Activated CD8-positive, alpha-beta memory T cell treated with anti-CD3 and anti-CD28 coated beads, Interleukin-2, amount 10 ng/mL, durations not matched to agents 7 days and 5 days (primary cell): ENCODE data around the gene SMIM33. TPM values are rescaled to one million over a fixed set of nuclear protein-coding genes. Genes with fewer than 3 reads are reported as not detected.
A peak's percentile ranks its signal among the peaks of the same experiment; 100 is the strongest.
"Not testable (repeated sequence)": the region's sequence is repeated elsewhere in the genome, so short reads cannot be mapped to it uniquely, and the experiment has no call there.

ENCODE experiments used
- ATAC-seq: fragments of 150-1000 bp; cut with Tn5 transposase; one replicate; pipeline ENCODE4 v1.10.0; 2021; ENCODE audit warnings: moderate library complexity
- CTCF ChIA-PET: fragments of 350-600 bp; sonication (Branson Sonifier 250); formaldehyde crosslinking; loops from one replicate; lab custom pipeline; 2021; ENCODE audit warnings: antibody characterized with exemption; lab: Charles Lee
- DNase-seq: peaks from one replicate; pipeline ENCODE4 v3.0.0-alpha.2; 2020
- H3K27ac Mint-ChIP-seq: one replicate; pipeline ENCODE4 v1.8.0; 2021; ENCODE audit warnings: mild to moderate bottlenecking, mixed read lengths
- H3K27me3 Mint-ChIP-seq: one replicate; pipeline ENCODE4 v1.8.0; 2021; ENCODE audit warnings: mixed read lengths
- H3K36me3 Mint-ChIP-seq: one replicate; pipeline ENCODE4 v1.8.0; 2021; ENCODE audit warnings: mild to moderate bottlenecking, mixed read lengths
- H3K4me1 Mint-ChIP-seq: one replicate; pipeline ENCODE4 v1.8.0; 2021; ENCODE audit warnings: mixed read lengths
- H3K4me3 Mint-ChIP-seq: one replicate; pipeline ENCODE4 v1.8.0; 2021; ENCODE audit warnings: mild to moderate bottlenecking, moderate library complexity, mixed read lengths
- H3K9me3 Mint-ChIP-seq: one replicate; pipeline ENCODE4 v1.8.0; 2022; ENCODE audit warnings: low read depth, mixed read lengths
- total RNA-seq, 2 experiments: library from RNA; stranded (reverse); gene quantifications; one replicate each; pipeline ENCODE4 v1.2.3, GENCODE V29; 2021

The SMIM33 gene
- under 1 TPM; 0.07 to 0.26 TPM for total RNA-seq

DNA sequence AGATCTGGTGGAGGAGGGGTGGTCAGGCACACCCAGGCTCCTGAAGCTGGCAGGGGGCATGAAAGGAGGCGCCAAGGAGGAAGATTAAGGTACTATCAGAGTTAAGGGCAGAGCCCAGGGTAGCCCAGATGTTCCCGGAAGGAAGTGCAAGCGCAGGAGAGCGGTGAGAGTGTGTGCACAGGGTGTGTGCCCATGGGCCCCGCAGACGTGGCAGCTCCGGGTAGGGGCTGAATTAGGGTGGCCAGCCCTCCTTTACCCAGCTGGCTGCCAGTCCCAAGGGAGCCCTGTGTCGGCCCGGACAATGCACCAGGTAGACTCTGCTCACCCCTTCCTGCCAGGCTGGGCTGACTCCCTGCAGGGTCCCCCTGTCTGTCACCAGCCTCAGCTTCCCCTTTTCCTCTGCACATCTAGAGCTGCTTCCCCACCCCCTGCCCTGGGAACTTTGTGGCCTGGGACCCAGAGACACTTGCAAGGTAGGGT is at the start of gene SMIM33:
Gene SMIM33 (plus strand): TSS at position 184 of the 480 bp plus-strand sequence. CDS start 118 bp downstream, at position 302.
- DNase-seq, result no peak
- Mint-ChIP-seq H3K9me3 (no peaks in the 10 kb centered on the region), H3K4me3 (peak within 1 kb of the TSS; percentile 61), H3K4me1 (peaks cover 63% of the 10 kb centered on the region), H3K27me3 (no peaks in the 10 kb centered on the region), H3K36me3 (peaks cover 9% of the 10 kb centered on the region), H3K27ac (peak within 1 kb of the TSS; percentile 88)
- ATAC-seq, result peak; percentile 77
- CTCF ChIA-PET, result interaction anchor here (0.7 to 2.1 kb wide), 5 partner anchors 11 to 46 kb away, joined by 3 to 6 read pairs (median 4); partner anchors contain the start of gene DNAJC18

DNA sequence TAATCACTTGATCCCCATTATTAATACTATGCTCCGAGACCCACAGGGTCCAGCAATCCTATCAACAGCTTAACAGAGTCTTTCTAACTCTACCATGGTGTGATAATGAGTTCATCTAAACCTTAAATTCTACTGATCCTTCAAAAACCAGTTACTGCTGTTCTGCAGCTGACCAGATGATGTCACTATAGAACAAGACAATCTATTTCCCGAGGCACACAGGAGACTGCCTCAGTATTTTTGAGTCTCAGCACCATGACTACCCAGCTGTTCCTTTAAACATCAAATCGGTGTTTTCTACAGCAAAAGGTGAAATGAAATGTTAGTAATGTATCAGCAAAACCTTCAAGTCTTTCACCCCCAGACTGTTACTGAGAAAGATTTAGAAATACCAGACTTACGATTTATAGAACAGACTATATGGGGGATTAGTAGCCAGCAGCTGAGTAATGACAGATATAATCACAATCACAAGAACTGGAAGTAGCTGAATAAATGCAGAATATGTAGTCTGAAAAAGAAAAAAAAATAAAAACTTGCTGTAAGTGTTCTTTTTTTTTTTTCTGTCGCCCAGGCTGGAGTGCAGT is 48.4 kb upstream of the SMIM33 start:
- DNase-seq (peak; percentile 73), ATAC-seq (peak; percentile 92)
- Mint-ChIP-seq H3K4me1 (peaks cover 25% of the 10 kb centered on the region), H3K4me3 (no peak overlapping the region), H3K9me3 (no peaks in the 10 kb centered on the region), H3K27ac (peak overlapping the region; percentile 64), H3K36me3 (peaks cover 15% of the 10 kb centered on the region), H3K27me3 (no peaks in the 10 kb centered on the region)
- CTCF ChIA-PET, result interaction anchor here (0.6 to 11.8 kb wide), 41 partner anchors 8 to 345 kb away, joined by 3 to 423 read pairs (median 5); partner anchors contain the start of genes CXXC5, DNAJC18, MZB1 and SPATA24

DNA sequence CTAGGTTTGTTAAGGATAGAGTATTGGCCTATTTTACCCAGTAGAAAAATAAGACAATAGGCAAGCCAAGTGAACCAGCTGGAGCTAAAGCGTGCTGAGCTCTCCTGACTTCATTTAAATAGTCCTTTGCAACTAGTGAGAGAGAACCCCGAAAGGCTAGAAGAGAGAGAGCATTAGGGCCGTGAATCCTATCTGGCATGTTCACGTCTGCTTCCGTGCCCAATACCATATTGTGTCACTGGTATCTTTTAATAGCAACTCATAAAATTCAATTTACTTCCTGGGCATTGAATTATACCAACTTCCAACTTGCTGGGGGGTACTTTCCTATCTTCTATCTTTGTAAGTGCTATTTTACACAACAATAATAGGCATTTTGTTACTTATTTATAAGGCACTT is 45.3 kb upstream of the SMIM33 start:
- peaks cover 19% of the 10 kb centered on the region for H3K36me3 Mint-ChIP-seq
- no peak for ATAC-seq
- no peak overlapping the region for H3K4me3 Mint-ChIP-seq

DNA sequence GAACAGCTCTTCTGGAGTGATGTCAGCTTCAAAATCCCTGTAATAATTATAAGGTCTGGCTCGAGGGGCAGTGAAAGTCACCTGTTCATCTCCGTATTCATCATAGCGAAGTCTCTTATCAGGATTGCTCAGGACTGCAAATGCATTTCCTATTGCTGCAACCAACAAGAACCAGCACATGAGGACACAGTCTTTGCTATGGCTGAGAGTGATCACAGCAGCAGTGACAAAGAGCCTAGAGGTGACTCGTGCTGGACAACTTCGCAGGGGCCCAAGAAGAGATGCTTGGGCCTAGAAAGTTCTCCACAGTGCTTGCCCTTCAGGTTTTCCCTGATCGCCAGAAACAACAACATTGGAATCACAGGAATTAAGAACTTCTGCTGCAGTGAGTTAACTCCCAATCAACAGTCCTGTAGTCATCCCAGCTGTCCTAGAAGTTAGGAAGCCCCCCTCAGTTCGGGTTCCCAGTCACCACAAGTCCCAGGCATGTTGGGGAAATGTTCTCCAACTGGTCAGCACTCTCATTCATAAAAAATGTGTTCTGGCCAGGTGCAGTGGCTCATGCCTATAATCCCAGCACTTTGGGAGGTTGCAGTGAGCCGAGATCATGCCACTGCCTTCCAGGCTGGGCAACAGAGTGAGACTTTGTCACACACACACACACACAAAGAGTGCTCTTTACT is 44.5 kb upstream of the SMIM33 start:
- H3K9me3 Mint-ChIP-seq, result no peaks in the 10 kb centered on the region
- H3K4me3 Mint-ChIP-seq, result no peak overlapping the region
- DNase-seq (no peak), ATAC-seq (no peak)
- CTCF ChIA-PET, result interaction anchor here (2.2 to 11.8 kb wide), 4 partner anchors 10 to 149 kb away, joined by 6 to 423 read pairs (median 44); partner anchors contain the start of gene DNAJC18
- H3K27ac Mint-ChIP-seq, result no peak overlapping the region
- H3K27me3 Mint-ChIP-seq, result no peaks in the 10 kb centered on the region
- peaks cover 19% of the 10 kb centered on the region for H3K36me3 Mint-ChIP-seq
- peaks cover 11% of the 10 kb centered on the region for H3K4me1 Mint-ChIP-seq

More for the DNA sequence above, 45.3 kb upstream of the SMIM33 start:
- no peak for DNase-seq
- Mint-ChIP-seq H3K9me3 (no peaks in the 10 kb centered on the region), H3K4me1 (peaks cover 16% of the 10 kb centered on the region), H3K27me3 (no peaks in the 10 kb centered on the region), H3K27ac (no peak overlapping the region)
- CTCF ChIA-PET, result interaction anchor here (1.1 to 11.8 kb wide), 5 partner anchors 10 to 265 kb away, joined by 3 to 423 read pairs (median 9); partner anchors contain the start of gene DNAJC18

DNA sequence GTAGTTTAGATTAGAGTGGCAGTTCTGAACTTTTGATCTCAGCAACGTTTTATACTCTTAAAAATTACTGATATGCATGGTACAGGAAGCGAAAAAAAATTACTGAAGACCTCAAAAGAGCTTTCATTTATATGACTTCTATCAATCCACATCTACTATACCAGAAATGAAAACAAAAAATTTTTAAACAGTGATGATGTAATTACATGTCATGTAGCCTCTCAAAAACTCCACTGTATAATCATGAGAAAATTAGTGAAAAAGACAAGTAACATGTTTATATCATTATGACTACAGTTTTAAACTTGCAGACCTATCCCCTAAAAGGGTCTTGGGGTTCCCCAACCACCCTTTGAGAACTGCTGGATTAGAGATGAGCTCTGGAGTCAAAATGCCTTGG is 40.8 kb upstream of the SMIM33 start:
- ATAC-seq (no peak), DNase-seq (no peak)
- peaks cover 21% of the 10 kb centered on the region for H3K36me3 Mint-ChIP-seq
- H3K27me3 Mint-ChIP-seq, result no peaks in the 10 kb centered on the region
- no peak overlapping the region for H3K27ac Mint-ChIP-seq
- no peak overlapping the region for H3K4me3 Mint-ChIP-seq
- no peaks in the 10 kb centered on the region for H3K9me3 Mint-ChIP-seq
- CTCF ChIA-PET, result interaction anchor here (0.7 to 2.2 kb wide), 7 partner anchors 8 to 88 kb away, joined by 3 to 13 read pairs (median 6); partner anchors contain the start of gene DNAJC18
- H3K4me1 Mint-ChIP-seq, result peaks cover 6% of the 10 kb centered on the region

DNA sequence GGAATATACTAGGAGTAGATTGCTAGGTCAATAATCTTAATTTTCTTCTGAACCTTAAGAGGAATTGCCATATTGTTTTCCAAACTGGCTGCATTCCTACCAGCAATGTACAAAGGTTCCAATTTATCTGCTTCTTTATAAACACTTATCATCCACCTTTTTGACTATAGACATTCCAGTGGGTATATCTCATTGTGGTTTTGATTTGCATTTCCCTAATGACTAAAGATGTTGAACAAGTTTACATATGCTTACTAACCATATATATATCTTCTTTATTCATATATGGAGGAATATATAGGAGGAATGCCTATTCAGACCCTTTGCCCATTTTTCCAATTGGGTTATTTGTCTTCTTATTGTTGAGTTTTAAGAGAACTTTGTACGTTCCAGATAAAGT is 39.1 kb upstream of the SMIM33 start:
- H3K27me3 Mint-ChIP-seq, result no peaks in the 10 kb centered on the region
- ATAC-seq, result no peak
- no peak overlapping the region for H3K4me3 Mint-ChIP-seq
- no peaks in the 10 kb centered on the region for H3K9me3 Mint-ChIP-seq
- no peak for DNase-seq
- CTCF ChIA-PET, result interaction anchor here (1.1 to 8.0 kb wide), 3 partner anchors 9 to 86 kb away, joined by 3 to 78 read pairs (median 13); no protein-coding TSS in a partner anchor
- peaks cover 10% of the 10 kb centered on the region for H3K4me1 Mint-ChIP-seq
- no peak overlapping the region for H3K27ac Mint-ChIP-seq
- peaks cover 30% of the 10 kb centered on the region for H3K36me3 Mint-ChIP-seq

DNA sequence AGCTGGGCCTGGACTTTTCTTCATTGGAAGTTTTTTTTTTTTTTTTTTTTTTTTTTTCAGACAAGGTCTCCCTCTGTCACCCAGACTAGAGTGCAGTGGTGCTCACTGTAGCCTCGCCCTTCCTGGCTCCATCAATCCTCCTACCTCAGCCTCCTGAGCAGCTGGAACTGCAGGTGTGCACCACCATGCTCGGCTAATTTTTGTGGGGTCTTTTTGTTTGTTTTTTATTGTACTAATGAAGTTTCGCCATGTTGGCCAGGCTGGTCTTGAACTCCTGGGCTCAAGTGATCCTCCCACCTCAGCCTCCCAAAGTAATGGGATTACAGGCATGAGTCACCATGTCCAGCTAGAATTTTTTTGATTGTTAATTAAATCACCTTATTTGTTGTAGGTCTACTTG is 35.1 kb upstream of the SMIM33 start:
- ATAC-seq, result no peak
- Mint-ChIP-seq H3K36me3 (peaks cover 27% of the 10 kb centered on the region), H3K4me3 (no peak overlapping the region), H3K4me1 (peaks cover 37% of the 10 kb centered on the region), H3K27ac (no peak overlapping the region), H3K27me3 (no peaks in the 10 kb centered on the region), H3K9me3 (no peaks in the 10 kb centered on the region)
- DNase-seq, result no peak
- CTCF ChIA-PET, result interaction anchor here (0.8 to 8.0 kb wide), 6 partner anchors 13 to 130 kb away, joined by 3 to 78 read pairs (median 4); no protein-coding TSS in a partner anchor

DNA sequence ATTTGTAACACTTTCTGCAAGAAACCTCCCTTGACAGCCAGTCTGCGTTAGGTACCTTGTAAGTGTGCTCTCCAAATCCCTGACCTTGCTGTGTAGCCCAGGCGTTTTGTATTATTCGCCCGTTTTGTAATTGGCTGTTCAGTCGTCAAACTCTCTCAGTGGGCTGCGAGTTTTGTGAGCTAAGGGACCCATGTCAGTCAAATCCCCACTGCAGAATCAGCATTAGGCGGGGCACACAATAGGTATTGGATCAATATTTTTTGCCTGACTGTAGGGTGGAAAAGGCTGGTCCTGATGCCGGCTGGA is 32.1 kb upstream of the SMIM33 start:
- no peak for ATAC-seq
- DNase-seq, result no peak
- no peaks in the 10 kb centered on the region for H3K27me3 Mint-ChIP-seq
- H3K4me1 Mint-ChIP-seq, result peaks cover 64% of the 10 kb centered on the region
- H3K27ac Mint-ChIP-seq, result peak overlapping the region; percentile 99
- no peaks in the 10 kb centered on the region for H3K9me3 Mint-ChIP-seq
- CTCF ChIA-PET, result interaction anchor here (0.7 to 8.0 kb wide), 13 partner anchors 9 to 97 kb away, joined by 3 to 78 read pairs (median 4); partner anchors contain the start of genes PAIP2 and STING1
- H3K4me3 Mint-ChIP-seq, result peak overlapping the region; percentile 98
- H3K36me3 Mint-ChIP-seq, result peaks cover 24% of the 10 kb centered on the region

DNA sequence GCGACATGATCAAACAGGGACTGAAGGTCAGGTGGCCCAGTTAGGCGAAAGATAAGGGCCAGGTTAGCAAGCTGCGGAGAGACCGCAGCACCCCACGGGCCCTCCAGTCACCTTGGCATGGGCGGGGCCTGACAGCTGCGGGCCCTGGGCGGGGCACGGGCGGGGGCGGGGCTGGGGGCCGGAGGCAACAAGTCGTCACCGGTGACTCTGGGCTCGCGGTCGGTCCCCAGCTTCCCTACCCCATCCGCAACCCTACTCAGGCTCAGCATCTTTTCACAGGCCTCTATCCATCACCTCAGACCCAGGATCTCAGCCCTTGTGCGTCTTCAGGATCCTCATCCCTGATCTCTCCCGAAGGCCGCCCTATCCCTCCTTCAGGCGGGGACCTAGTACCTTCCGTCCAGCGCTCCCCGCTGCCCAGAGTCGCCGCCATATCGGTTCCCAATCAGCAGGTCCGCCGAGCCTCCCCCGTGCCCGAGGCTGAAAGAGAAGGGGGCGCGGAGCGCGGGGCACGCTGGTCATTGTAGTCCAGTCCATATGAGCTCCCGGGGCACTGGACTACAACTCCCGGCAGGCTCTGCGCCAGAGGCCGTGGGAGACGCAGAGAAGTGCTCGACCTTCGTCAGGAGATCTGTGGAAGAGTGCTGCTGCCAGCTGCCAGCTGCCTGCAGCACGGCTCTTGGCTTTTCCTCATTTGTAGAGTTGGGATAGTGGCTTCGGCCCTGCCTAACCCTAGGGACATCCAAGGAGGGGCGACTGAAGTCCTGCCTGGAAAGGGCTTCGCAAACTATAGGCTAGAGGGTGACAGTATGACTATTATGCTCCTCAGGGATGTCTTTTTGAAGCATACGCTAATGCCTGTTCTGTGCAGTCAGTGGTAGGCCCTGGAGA is 31.5 kb upstream of the SMIM33 start, which contains the start of gene DNAJC18:
Gene DNAJC18 (minus strand): TSS at position 513 of the 891 bp plus-strand sequence. CDS start 80 bp downstream, at position 433.
- no peaks in the 10 kb centered on the region for H3K27me3 Mint-ChIP-seq
- H3K27ac Mint-ChIP-seq, result peak within 1 kb of the TSS; percentile 99
- H3K4me3 Mint-ChIP-seq, result peak within 1 kb of the TSS; percentile 98
- CTCF ChIA-PET, result interaction anchor here (0.9 to 8.0 kb wide), 15 partner anchors 8 to 124 kb away, joined by 3 to 78 read pairs (median 4); partner anchors contain the start of genes PAIP2 and STING1
- peaks cover 70% of the 10 kb centered on the region for H3K4me1 Mint-ChIP-seq
- DNase-seq, result peak; percentile 94
- H3K36me3 Mint-ChIP-seq, result peaks cover 24% of the 10 kb centered on the region
- no peaks in the 10 kb centered on the region for H3K9me3 Mint-ChIP-seq
- peak; percentile 89 for ATAC-seq

DNA sequence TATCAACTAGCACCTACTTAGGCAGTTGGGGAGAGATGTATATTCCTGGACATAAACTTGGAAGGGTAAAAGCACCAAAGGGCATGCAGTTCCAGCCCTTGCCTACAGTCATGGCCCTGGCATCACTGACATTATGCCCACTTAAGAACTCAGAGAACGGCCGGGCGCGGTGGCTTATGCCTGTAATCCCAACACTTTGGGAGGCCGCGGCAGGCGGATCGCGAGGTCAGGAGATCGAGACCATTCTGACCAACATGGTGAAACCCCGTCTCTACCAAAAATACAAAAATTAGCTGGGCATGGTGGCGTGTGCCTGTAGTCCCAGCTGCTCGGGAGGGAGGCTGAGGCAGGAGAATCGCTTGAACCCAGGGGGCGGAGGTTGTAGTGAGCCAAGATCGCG is 30.4 kb upstream of the SMIM33 start:
- ATAC-seq, DNase-seq, H3K9me3 Mint-ChIP-seq, H3K27ac Mint-ChIP-seq, H3K27me3 Mint-ChIP-seq, H3K4me3 Mint-ChIP-seq: not testable (repeated sequence)
- Mint-ChIP-seq H3K4me1 (peaks cover 79% of the 10 kb centered on the region), H3K36me3 (peaks cover 14% of the 10 kb centered on the region)
- CTCF ChIA-PET, result interaction anchor here (4.7 kb wide), 1 partner anchor 73 kb away, joined by 25 read pairs; no protein-coding TSS in a partner anchor

DNA sequence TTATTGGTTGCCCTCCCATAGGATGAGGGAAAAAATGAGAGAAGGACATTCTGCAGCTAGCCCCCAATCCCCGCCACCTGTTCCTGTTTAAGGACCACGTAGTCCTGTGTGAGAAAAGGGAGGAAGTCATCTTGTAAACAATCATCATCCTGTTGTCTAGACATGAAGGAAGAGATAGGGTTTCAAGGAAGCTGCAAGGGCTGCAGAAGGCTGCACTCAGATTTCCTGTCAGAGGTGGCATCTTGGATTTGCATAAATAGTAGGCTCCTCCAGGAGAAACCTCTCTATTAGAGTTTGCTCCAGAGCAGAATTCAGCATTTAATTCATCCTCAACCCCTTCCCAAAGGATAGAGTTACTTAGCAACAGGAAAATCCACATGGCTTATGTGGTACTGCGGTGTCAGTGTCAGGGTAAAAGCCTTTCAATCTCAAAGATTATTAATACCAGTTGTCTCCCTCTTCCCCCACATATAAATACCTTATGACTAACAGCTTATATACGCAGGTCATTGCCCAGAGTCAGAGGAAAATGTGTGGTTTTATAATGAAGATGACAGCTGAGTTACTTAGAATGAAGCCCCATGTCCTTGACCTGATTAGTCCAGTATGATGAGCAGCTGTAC is 26.9 kb upstream of the SMIM33 start:
- no peak for DNase-seq
- CTCF ChIA-PET, result interaction anchor here (1.2 to 4.3 kb wide), 2 partner anchors 14 to 69 kb away, joined by 3 to 22 read pairs; no protein-coding TSS in a partner anchor
- Mint-ChIP-seq H3K27ac (peak overlapping the region; percentile 83), H3K36me3 (peaks cover 3% of the 10 kb centered on the region), H3K27me3 (no peaks in the 10 kb centered on the region), H3K9me3 (no peaks in the 10 kb centered on the region), H3K4me1 (peaks cover 90% of the 10 kb centered on the region), H3K4me3 (no peak overlapping the region)
- ATAC-seq, result no peak
